Sigmoid colon (tissue), 4 donors: ENCODE data around the gene DNAH17.

Experiments
- CTCF ChIP-seq, 4 experiments: fragments of 450-650 bp in 3 of 4; fragments of 200-600 bp in 1 of 4; IDR thresholded peaks; one replicate each; pipeline ENCODE4 v1.5.1; 2016 to 2019; ENCODE audit warnings: antibody characterized with exemption in 4 of 4, mild to moderate bottlenecking in 3 of 4, moderate library complexity in 2 of 4
- POLR2AphosphoS5 ChIP-seq, 4 donors: sonication (generic); formaldehyde crosslinking; IDR thresholded peaks; one replicate each; pipeline ENCODE4 v1.6.1; 2017; ENCODE audit warnings: antibody characterized with exemption in 4 of 4

- no peak for TF ChIP-seq POLR2AphosphoS5 (IDR thresholded peaks at IDR 0.05)
- no peak for TF ChIP-seq CTCF (IDR thresholded peaks at IDR 0.05)
Observed at GRCh38 chr17:78530675-78531074, 46.5 kb downstream of the DNAH17 start.
